OCI-LY3 (cell line): Measurements from ENCODE around the gene CDH24.

ENCODE experiments used
- H2AFZ ChIP-seq: fragments of 200-600, 300-600 bp; shearing (Covaris generic); 2 replicates; pipeline ENCODE4 v1.6.0; 2014; ENCODE audit warnings: antibody characterized with exemption, low read depth, low read length
- H3K27ac ChIP-seq: fragments of 200-600, 300-600 bp; sonication (generic); 2 replicates; pipeline ENCODE4 v1.5.1; 2014; ENCODE audit warnings: mild to moderate bottlenecking, low read length, moderate library complexity, mixed read lengths
- H3K27me3 ChIP-seq: fragments of 200-600, 300-600 bp; sonication (generic); 2 replicates; pipeline ENCODE4 v1.6.1; 2014; ENCODE audit warnings: low read depth, low read length, mixed read lengths
- H3K36me3 ChIP-seq: fragments of 200-600, 300-600 bp; sonication (generic); replicated peaks from 2 replicates; pipeline ENCODE3; 2014; ENCODE audit warnings: low read depth, low read length, mixed read lengths
- H3K4me1 ChIP-seq: fragments of 300-600, 200-600 bp; sonication (generic); 2 replicates; pipeline ENCODE4 v1.6.1; 2014; ENCODE audit warnings: low read length, mixed read lengths
- H3K4me2 ChIP-seq: fragments of 200-600, 300-600 bp; sonication (generic); 2 replicates; pipeline ENCODE4 v1.6.1; 2014; ENCODE audit warnings: low read length, mixed read lengths
- H3K4me3 ChIP-seq: fragments of 300-600, 200-600 bp; sonication (generic); 2 replicates; pipeline ENCODE4 v1.5.1; 2014; ENCODE audit warnings: antibody characterized with exemption, mild to moderate bottlenecking, low read length, moderate library complexity
- H3K79me2 ChIP-seq: fragments of 300-600, 200-600 bp; shearing (Covaris generic); 2 replicates; pipeline ENCODE4 v1.6.1; 2014; ENCODE audit warnings: mild to moderate bottlenecking, low read length, mixed read lengths
- H3K9ac ChIP-seq: fragments of 300-600, 200-600 bp; shearing (Covaris generic); 2 replicates; pipeline ENCODE4 v1.6.0; 2014; ENCODE audit warnings: mild to moderate bottlenecking, low read length, moderate library complexity
- H3K9me3 ChIP-seq: fragments of 200-600, 300-600 bp; shearing (Covaris generic); 2 replicates; pipeline ENCODE4 v1.6.1; 2014; ENCODE audit warnings: low read length, mixed read lengths; ENCODE audit not compliant: insufficient read depth
- H4K20me1 ChIP-seq: fragments of 200-600, 300-600 bp; sonication (generic); 2 replicates; pipeline ENCODE4 v1.6.1; 2016; ENCODE audit warnings: low read length, mixed read lengths; ENCODE audit not compliant: insufficient read depth
- CTCF ChIP-seq: fragments of 200-600, 300-600 bp; sonication (generic); IDR thresholded peaks from 2 replicates; pipeline ENCODE4 v1.5.1; 2014; ENCODE audit warnings: antibody characterized with exemption, low read length, low read depth
- EZH2phosphoT487 ChIP-seq: fragments of 200-600 bp; shearing (Covaris generic); IDR thresholded peaks from 2 replicates; pipeline ENCODE4 v1.6.1; 2018; ENCODE audit warnings: antibody characterized with exemption, mixed run types, low read depth

CDH24 gene

GRCh38 chr14:23093526-23093925 is 36.2 kb upstream of the CDH24 start:
- Histone ChIP-seq H3K9ac (peak overlapping the region; percentile 88), H3K27ac (no peak overlapping the region), H3K36me3 (peaks cover 41% of the 10 kb centered on the region)

GRCh38 chr14:23093104-23093503 is 35.8 kb upstream of the CDH24 start:
- TF ChIP-seq EZH2phosphoT487: no peak
- no peak for TF ChIP-seq CTCF
- no peak overlapping the region for H2AFZ ChIP-seq
- peaks cover 41% of the 10 kb centered on the region for H3K36me3 ChIP-seq
- peaks cover 14% of the 10 kb centered on the region for H3K4me1 ChIP-seq
- H3K27me3 ChIP-seq: no peaks in the 10 kb centered on the region
- no peak overlapping the region for H3K27ac ChIP-seq
- H4K20me1 ChIP-seq: peaks cover 17% of the 10 kb centered on the region
- no peak overlapping the region for H3K4me3 ChIP-seq
- H3K79me2 ChIP-seq: peaks cover 68% of the 10 kb centered on the region
- no peaks in the 10 kb centered on the region for H3K9me3 ChIP-seq
- H3K4me2 ChIP-seq: peak overlapping the region; percentile 96
- H3K9ac ChIP-seq: no peak overlapping the region

More at GRCh38 chr14:23093526-23093925, 36.2 kb upstream of the CDH24 start:
- Histone ChIP-seq H3K79me2 (peaks cover 71% of the 10 kb centered on the region), H3K4me1 (peaks cover 14% of the 10 kb centered on the region), H4K20me1 (peaks cover 17% of the 10 kb centered on the region), H2AFZ (no peak overlapping the region), H3K4me2 (peak overlapping the region; percentile 96), H3K9me3 (no peaks in the 10 kb centered on the region), H3K27me3 (no peaks in the 10 kb centered on the region), H3K4me3 (peak overlapping the region; percentile 86)
- TF ChIP-seq CTCF: no peak
- TF ChIP-seq EZH2phosphoT487: no peak

- peaks cover 10% of the 10 kb centered on the region for H3K4me1 ChIP-seq
Measured at GRCh38 chr14:23091294-23092225, 34.2 kb upstream of the CDH24 start.

More at GRCh38 chr14:23091294-23092225, 34.2 kb upstream of the CDH24 start:
- H3K9ac ChIP-seq: no peak overlapping the region
- H2AFZ ChIP-seq: no peak overlapping the region
- H3K27me3 ChIP-seq: no peaks in the 10 kb centered on the region
- H3K4me2 ChIP-seq: no peak overlapping the region
- TF ChIP-seq CTCF: no peak
- no peak for TF ChIP-seq EZH2phosphoT487
- peaks cover 54% of the 10 kb centered on the region for H3K79me2 ChIP-seq
- H4K20me1 ChIP-seq: peaks cover 17% of the 10 kb centered on the region
- peaks cover 49% of the 10 kb centered on the region for H3K36me3 ChIP-seq
- H3K4me3 ChIP-seq: no peak overlapping the region
- H3K9me3 ChIP-seq: no peaks in the 10 kb centered on the region
- H3K27ac ChIP-seq: no peak overlapping the region
